Measurements from ENCODE around the gene NCKIPSD.

NCKIPSD gene

DNA sequence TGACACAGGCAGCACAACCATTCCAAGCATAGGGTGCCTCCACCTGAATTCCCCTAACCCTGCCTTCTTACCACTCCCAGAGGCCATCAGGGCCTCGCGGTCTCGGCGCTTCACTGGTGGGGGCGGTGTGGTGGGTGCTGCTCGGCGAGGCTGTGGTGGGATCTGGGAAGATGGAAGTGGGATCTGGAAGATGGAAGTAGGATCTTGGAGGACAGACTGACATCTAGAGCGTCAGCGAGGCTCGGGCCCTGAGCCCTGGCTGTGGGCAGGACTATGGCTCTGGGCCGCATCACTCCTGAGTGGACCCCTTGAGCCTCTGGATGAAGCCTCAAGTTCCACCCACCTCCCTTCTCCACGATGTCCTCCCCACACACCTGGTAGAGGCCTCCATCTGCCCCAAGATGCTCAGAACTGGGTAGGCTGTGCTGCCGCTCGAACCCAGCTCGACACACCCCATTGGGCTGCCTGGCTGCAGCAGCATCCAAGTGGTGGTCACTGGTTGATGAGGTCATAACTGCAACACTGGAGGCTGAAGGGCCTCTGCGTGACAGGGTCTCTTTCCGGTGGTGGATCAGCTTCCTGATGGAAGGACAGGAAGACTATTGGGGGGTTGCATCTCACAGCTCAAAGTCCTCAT is 3.6 kb downstream of the NCKIPSD start:
- Histone ChIP-seq H4K8ac (ENCODE audit: low read length) (no peak overlapping the region), H3K79me1 (replicated peaks; ENCODE audit: low read length, poor library complexity, severe bottlenecking) (peaks cover 30% of the 10 kb centered on the region), H3K18ac (ENCODE audit: low read depth in 1 of 2, low read length in 2 of 2) (no peak overlapping the region), H3K27ac (ENCODE audit: low read length, poor library complexity, severe bottlenecking) (no peak overlapping the region), H2AFZ (ENCODE audit: low read depth, low read length) (no peak overlapping the region), H3K23ac (ENCODE audit: low read length in 2 of 2) (no peak overlapping the region), H3K4ac (ENCODE audit: low read depth in 1 of 2, low read length in 2 of 2) (no peak overlapping the region), H2AK5ac (ENCODE audit: low read length, severe bottlenecking) (no peak overlapping the region), H2BK5ac (ENCODE audit: low read depth, low read length, poor library complexity, severe bottlenecking) (no peak overlapping the region), H2BK120ac (ENCODE audit: low read depth, low read length) (no peak overlapping the region), H3K9ac (ENCODE audit: low read length) (no peak overlapping the region), H3K9me3 (ENCODE audit: control insufficient read depth, low read length) (no peaks in the 10 kb centered on the region), H2BK12ac (ENCODE audit: low read length in 2 of 2) (no peak overlapping the region), H3K36me3 (ENCODE audit: control insufficient read depth in 1 of 2, insufficient read depth in 2 of 2, low read depth in 1 of 2, low read length in 2 of 2) (peaks cover 54 to 61% of the 10 kb centered on the region in 2 experiments), H3K14ac (ENCODE audit: low read length in 2 of 2) (no peak overlapping the region), H4K91ac (ENCODE audit: low read length) (no peak overlapping the region), H3K4me1 (ENCODE audit: control insufficient read depth, insufficient read depth, low read depth, low read length) (peaks cover 43% of the 10 kb centered on the region), H3K27me3 (ENCODE audit: control insufficient read depth in 1 of 2, insufficient read depth in 1 of 2, low read length in 2 of 2) (no peaks in the 10 kb centered on the region), H3K4me2 (ENCODE audit: low read length, poor library complexity, severe bottlenecking) (no peak overlapping the region), H2BK15ac (ENCODE audit: low read depth, poor library complexity, severe bottlenecking) (no peak overlapping the region), H3K4me3 (ENCODE audit: insufficient read depth in 1 of 2, low read depth in 1 of 2, low read length in 2 of 2) (no peak overlapping the region)
- 96% methylated on average over 14 of the region's 17 CpGs for WGBS
- DNase-seq = no peak

DNA sequence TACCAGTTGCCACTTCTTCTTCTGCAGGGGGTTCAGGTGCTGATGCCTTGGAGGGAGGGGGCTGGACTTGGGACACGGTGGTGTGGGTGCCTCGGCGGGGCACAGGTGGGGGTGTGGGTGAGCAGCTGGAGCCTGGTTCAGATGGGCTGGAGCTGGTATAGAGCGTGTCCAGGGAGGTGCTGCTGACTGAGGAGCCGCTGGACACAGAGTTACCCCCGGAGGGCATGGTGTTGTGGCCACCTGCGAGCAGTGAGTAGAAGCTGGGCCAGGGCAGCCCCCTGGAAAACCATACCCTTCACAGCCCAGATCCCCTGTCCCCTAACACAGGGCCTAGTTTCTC is 4.2 kb downstream of the NCKIPSD start:
- no peak overlapping the region for H3K23ac ChIP-seq (ENCODE audit: low read length in 2 of 2)
- WGBS = 100% methylated on average over 7 of the region's 7 CpGs
- no peak overlapping the region for H2BK12ac ChIP-seq (ENCODE audit: low read length in 2 of 2)
- peaks cover 39% of the 10 kb centered on the region for H3K4me1 ChIP-seq (ENCODE audit: control insufficient read depth, insufficient read depth, low read depth, low read length)
- H3K4me3 ChIP-seq (ENCODE audit: insufficient read depth in 1 of 2, low read depth in 1 of 2, low read length in 2 of 2) = no peak overlapping the region
- no peak overlapping the region for H3K9ac ChIP-seq (ENCODE audit: low read length)
- H2BK15ac ChIP-seq (ENCODE audit: low read depth, poor library complexity, severe bottlenecking) = no peak overlapping the region
- H3K27me3 ChIP-seq (ENCODE audit: control insufficient read depth in 1 of 2, insufficient read depth in 1 of 2, low read length in 2 of 2) = no peaks in the 10 kb centered on the region
- H3K4me2 ChIP-seq (ENCODE audit: low read length, poor library complexity, severe bottlenecking) = no peak overlapping the region
- no peak overlapping the region for H4K8ac ChIP-seq (ENCODE audit: low read length)
- no peak overlapping the region for H3K27ac ChIP-seq (ENCODE audit: low read length, poor library complexity, severe bottlenecking)
- no peak overlapping the region for H3K4ac ChIP-seq (ENCODE audit: low read depth in 1 of 2, low read length in 2 of 2)
- no peak overlapping the region for H3K18ac ChIP-seq (ENCODE audit: low read depth in 1 of 2, low read length in 2 of 2)
- H3K79me1 ChIP-seq (replicated peaks; ENCODE audit: low read length, poor library complexity, severe bottlenecking) = peaks cover 29% of the 10 kb centered on the region
- no peak overlapping the region for H4K91ac ChIP-seq (ENCODE audit: low read length)
- DNase-seq = no peak
- H2BK120ac ChIP-seq (ENCODE audit: low read depth, low read length) = no peak overlapping the region
- H3K14ac ChIP-seq (ENCODE audit: low read length in 2 of 2) = no peak overlapping the region
- H3K36me3 ChIP-seq (ENCODE audit: control insufficient read depth in 1 of 2, insufficient read depth in 2 of 2, low read depth in 1 of 2, low read length in 2 of 2) = peaks cover 52 to 58% of the 10 kb centered on the region in 2 experiments
- H2AK5ac ChIP-seq (ENCODE audit: low read length, severe bottlenecking) = no peak overlapping the region
- H2AFZ ChIP-seq (ENCODE audit: low read depth, low read length) = no peak overlapping the region
- H3K9me3 ChIP-seq (ENCODE audit: control insufficient read depth, low read length) = no peaks in the 10 kb centered on the region
- H2BK5ac ChIP-seq (ENCODE audit: low read depth, low read length, poor library complexity, severe bottlenecking) = no peak overlapping the region

DNA sequence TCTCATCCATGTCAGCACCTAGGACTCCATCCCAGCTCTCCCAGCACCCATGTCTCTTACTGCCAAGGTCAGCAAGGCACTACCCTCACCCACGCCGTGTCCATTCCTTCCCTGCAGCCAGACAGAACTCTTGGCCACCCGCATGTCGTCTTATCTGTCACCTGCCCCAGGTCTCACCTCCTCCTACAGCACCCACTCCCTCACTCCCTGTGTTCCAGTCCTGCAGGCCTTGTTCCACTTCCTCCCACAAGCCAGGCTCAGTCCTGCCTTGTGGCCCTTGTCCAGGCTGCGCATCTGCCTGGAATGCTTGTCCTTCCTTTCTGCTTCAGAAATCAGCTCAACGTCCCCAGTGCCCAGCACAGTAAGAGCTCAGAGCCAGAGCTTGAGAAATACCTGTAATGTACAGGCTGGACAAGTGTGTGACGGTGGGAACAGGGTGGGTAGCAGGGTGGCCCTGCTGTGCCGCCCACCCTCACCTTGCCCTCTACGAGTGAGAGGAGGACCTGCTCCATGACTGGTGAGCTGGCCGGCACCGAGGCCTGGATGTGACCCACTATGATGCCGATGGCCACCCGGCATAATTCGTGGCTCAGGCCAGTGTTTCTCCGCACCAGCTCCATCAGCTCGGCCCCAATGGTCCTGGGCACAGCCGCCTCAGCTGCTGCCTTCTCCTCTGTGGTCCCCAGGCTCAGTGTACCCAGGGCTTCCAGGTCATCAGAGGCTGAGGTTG is 4.7 kb downstream of the NCKIPSD start:
- H3K79me1 ChIP-seq (replicated peaks; ENCODE audit: low read length, poor library complexity, severe bottlenecking) = peaks cover 29% of the 10 kb centered on the region
- H2AFZ ChIP-seq (ENCODE audit: low read depth, low read length) = no peak overlapping the region
- H4K91ac ChIP-seq (ENCODE audit: low read length) = no peak overlapping the region
- H3K9me3 ChIP-seq (ENCODE audit: control insufficient read depth, low read length) = no peaks in the 10 kb centered on the region
- H2BK12ac ChIP-seq (ENCODE audit: low read length in 2 of 2) = no peak overlapping the region
- no peak overlapping the region for H3K9ac ChIP-seq (ENCODE audit: low read length)
- no peak overlapping the region for H2BK15ac ChIP-seq (ENCODE audit: low read depth, poor library complexity, severe bottlenecking)
- no peak overlapping the region for H3K4ac ChIP-seq (ENCODE audit: low read depth in 1 of 2, low read length in 2 of 2)
- DNase-seq = no peak
- H3K4me3 ChIP-seq (ENCODE audit: insufficient read depth in 1 of 2, low read depth in 1 of 2, low read length in 2 of 2) = no peak overlapping the region
- H3K27me3 ChIP-seq (ENCODE audit: control insufficient read depth in 1 of 2, insufficient read depth in 1 of 2, low read length in 2 of 2) = no peaks in the 10 kb centered on the region
- no peak overlapping the region for H2BK120ac ChIP-seq (ENCODE audit: low read depth, low read length)
- H3K27ac ChIP-seq (ENCODE audit: low read length, poor library complexity, severe bottlenecking) = no peak overlapping the region
- H3K18ac ChIP-seq (ENCODE audit: low read depth in 1 of 2, low read length in 2 of 2) = no peak overlapping the region
- H2AK5ac ChIP-seq (ENCODE audit: low read length, severe bottlenecking) = no peak overlapping the region
- H3K36me3 ChIP-seq (ENCODE audit: control insufficient read depth in 1 of 2, insufficient read depth in 2 of 2, low read depth in 1 of 2, low read length in 2 of 2) = peaks cover 54 to 62% of the 10 kb centered on the region in 2 experiments
- no peak overlapping the region for H3K23ac ChIP-seq (ENCODE audit: low read length in 2 of 2)
- no peak overlapping the region for H3K4me2 ChIP-seq (ENCODE audit: low read length, poor library complexity, severe bottlenecking)
- H2BK5ac ChIP-seq (ENCODE audit: low read depth, low read length, poor library complexity, severe bottlenecking) = no peak overlapping the region
- WGBS = 99% methylated on average over 17 of the region's 17 CpGs
- H4K8ac ChIP-seq (ENCODE audit: low read length) = no peak overlapping the region
- H3K14ac ChIP-seq (ENCODE audit: low read length in 2 of 2) = no peak overlapping the region
- H3K4me1 ChIP-seq (ENCODE audit: control insufficient read depth, insufficient read depth, low read depth, low read length) = peaks cover 38% of the 10 kb centered on the region

DNA sequence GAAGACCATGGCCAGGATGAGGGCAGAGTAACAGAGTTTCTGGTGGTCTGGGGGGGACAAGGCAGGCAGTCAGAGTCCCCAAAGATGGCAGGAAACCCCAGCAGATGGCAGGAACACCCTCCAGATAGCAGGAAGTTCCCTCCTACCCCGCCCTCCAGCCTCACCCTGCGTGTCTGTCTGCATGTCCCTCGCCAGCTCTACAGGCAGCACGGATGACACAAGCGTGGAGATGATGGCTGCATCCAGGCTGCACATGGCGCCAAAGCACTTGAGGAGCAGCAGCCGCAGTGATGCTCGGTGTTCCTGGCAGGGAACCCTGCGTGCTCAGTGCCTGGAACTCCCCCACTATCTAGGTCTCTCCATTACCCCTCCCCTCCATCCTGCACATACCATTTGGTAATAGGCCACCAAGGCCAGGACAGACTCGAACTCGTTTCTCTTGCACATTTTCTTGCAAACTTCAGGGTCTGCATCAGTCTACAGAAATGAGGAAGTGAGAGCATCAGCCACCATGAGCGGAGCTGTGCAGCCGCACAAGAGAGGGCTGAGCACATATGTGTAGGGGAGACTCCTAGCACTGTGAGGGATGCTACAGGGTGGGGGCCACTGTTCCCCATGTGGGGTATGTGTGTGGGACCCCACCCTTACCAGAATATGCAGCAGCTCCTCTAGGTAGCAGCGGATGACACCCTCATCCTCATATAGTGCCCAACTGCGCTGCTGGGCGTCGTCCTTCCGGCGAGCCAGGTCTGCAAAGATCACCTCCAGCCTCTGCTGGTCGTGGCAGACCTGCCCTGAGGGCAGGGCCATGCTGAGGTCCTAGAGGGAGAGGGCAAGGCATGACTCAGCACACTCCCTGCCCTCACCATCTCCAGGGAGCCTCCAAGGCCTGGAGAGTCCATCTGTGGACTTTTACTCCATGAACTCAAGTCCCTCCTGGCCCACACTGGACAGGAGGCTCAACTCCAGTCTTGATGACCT is 6.0 kb downstream of the NCKIPSD start:
- no peak overlapping the region for H3K9ac ChIP-seq (ENCODE audit: low read length)

More for the DNA sequence above, 6.0 kb downstream of the NCKIPSD start:
- peaks cover 29% of the 10 kb centered on the region for H3K79me1 ChIP-seq (replicated peaks; ENCODE audit: low read length, poor library complexity, severe bottlenecking)
- no peak overlapping the region for H2BK5ac ChIP-seq (ENCODE audit: low read depth, low read length, poor library complexity, severe bottlenecking)
- H3K27ac ChIP-seq (ENCODE audit: low read length, poor library complexity, severe bottlenecking) = no peak overlapping the region
- H3K27me3 ChIP-seq (ENCODE audit: control insufficient read depth in 1 of 2, insufficient read depth in 1 of 2, low read length in 2 of 2) = no peaks in the 10 kb centered on the region
- no peak for DNase-seq
- H3K36me3 ChIP-seq (ENCODE audit: control insufficient read depth in 1 of 2, insufficient read depth in 2 of 2, low read depth in 1 of 2, low read length in 2 of 2) = peaks cover 63 to 70% of the 10 kb centered on the region in 2 experiments
- no peak overlapping the region for H4K8ac ChIP-seq (ENCODE audit: low read length)
- H3K4me1 ChIP-seq (ENCODE audit: control insufficient read depth, insufficient read depth, low read depth, low read length) = peaks cover 31% of the 10 kb centered on the region
- H2BK15ac ChIP-seq (ENCODE audit: low read depth, poor library complexity, severe bottlenecking) = no peak overlapping the region
- no peak overlapping the region for H3K4me2 ChIP-seq (ENCODE audit: low read length, poor library complexity, severe bottlenecking)
- no peak overlapping the region for H3K4ac ChIP-seq (ENCODE audit: low read depth in 1 of 2, low read length in 2 of 2)
- no peak overlapping the region for H2AK5ac ChIP-seq (ENCODE audit: low read length, severe bottlenecking)
- H3K23ac ChIP-seq (ENCODE audit: low read length in 2 of 2) = no peak overlapping the region
- no peak overlapping the region for H2BK12ac ChIP-seq (ENCODE audit: low read length in 2 of 2)
- no peak overlapping the region for H2BK120ac ChIP-seq (ENCODE audit: low read depth, low read length)
- WGBS = 95% methylated on average over 20 of the region's 20 CpGs
- H3K14ac ChIP-seq (ENCODE audit: low read length in 2 of 2) = no peak overlapping the region
- no peaks in the 10 kb centered on the region for H3K9me3 ChIP-seq (ENCODE audit: control insufficient read depth, low read length)
- no peak overlapping the region for H4K91ac ChIP-seq (ENCODE audit: low read length)
- no peak overlapping the region for H3K4me3 ChIP-seq (ENCODE audit: insufficient read depth in 1 of 2, low read depth in 1 of 2, low read length in 2 of 2)
- no peak overlapping the region for H3K18ac ChIP-seq (ENCODE audit: low read depth in 1 of 2, low read length in 2 of 2)
- H2AFZ ChIP-seq (ENCODE audit: low read depth, low read length) = no peak overlapping the region

Measured in mesenchymal stem cell (in vitro differentiated cells and primary cell).